GM18907 (cell line): ENCODE data around the gene MBD3.
A peak's percentile ranks its signal among the peaks of the same experiment; 100 is the strongest.

ENCODE experiments used
- ATAC-seq: cut with Tn5 transposase; IDR thresholded peaks from one replicate; pipeline ENCODE4 v1.9.1; 2021; ENCODE audit warnings: mild to moderate bottlenecking, moderate library complexity; ENCODE audit not compliant: unreplicated experiment

The MBD3 gene

GRCh38 chr19:1574354-1575136 is 18.1 kb downstream of the MBD3 start:
- ATAC-seq, result no peak

GRCh38 chr19:1572795-1573194 is 19.9 kb downstream of the MBD3 start:
- ATAC-seq, result no peak

GRCh38 chr19:1571358-1571757 is 21.3 kb downstream of the MBD3 start:
- no peak for ATAC-seq

GRCh38 chr19:1570836-1571235 is 21.8 kb downstream of the MBD3 start:
- ATAC-seq, result no peak

- no peak for ATAC-seq
Observed at GRCh38 chr19:1569997-1570396, 22.7 kb downstream of the MBD3 start.

- ATAC-seq, result peak; percentile 54
Observed at GRCh38 chr19:1568320-1569019, 24.2 kb downstream of the MBD3 start, which contains the start of gene MEX3D. MEX3D (minus strand) TSS chr19:1568325; CDS start chr19:1568058, 267 bp downstream.

GRCh38 chr19:1567848-1568227 is 24.8 kb downstream of the MBD3 start:
- ATAC-seq, result no peak

GRCh38 chr19:1567116-1567847 is 25.4 kb downstream of the MBD3 start:
- no peak for ATAC-seq

- no peak for ATAC-seq
Observed at GRCh38 chr19:1566392-1567115, 26.1 kb downstream of the MBD3 start.

GRCh38 chr19:1563251-1563650 is 29.4 kb downstream of the MBD3 start:
- no peak for ATAC-seq

- no peak for ATAC-seq
Observed at GRCh38 chr19:1561236-1561842, 31.3 kb downstream of the MBD3 start.

- no peak for ATAC-seq
Observed at GRCh38 chr19:1560286-1560882, 32.3 kb downstream of the MBD3 start.

GRCh38 chr19:1558552-1558951 is 34.1 kb downstream of the MBD3 start:
- ATAC-seq, result no peak

- no peak for ATAC-seq
Observed at GRCh38 chr19:1556390-1557070, 36.1 kb downstream of the MBD3 start.

GRCh38 chr19:1555487-1556389 is 36.9 kb downstream of the MBD3 start:
- no peak for ATAC-seq

- ATAC-seq, result no peak
Observed at GRCh38 chr19:1554968-1555367, 37.7 kb downstream of the MBD3 start.

GRCh38 chr19:1553415-1553814 is 39.2 kb downstream of the MBD3 start:
- ATAC-seq, result no peak
